OCI-LY7 (cell line): Measurements from ENCODE around the gene STIM1. TPM values are rescaled to one million over a fixed set of nuclear protein-coding genes. Genes with fewer than 3 reads are reported as not detected.

ENCODE experiments used
- BruUV-seq: library from RNA; stranded (reverse); fragments of 400-500 nt; replicated peaks from 2 replicates; lab custom pipeline; 2021; lab: Mats Ljungman, UMichigan
- CTCF ChIA-PET: fragments of 300-600 bp; sonication (Branson Sonifier 250); formaldehyde crosslinking; loops from one replicate; lab custom pipeline; 2022; ENCODE audit warnings: antibody characterized with exemption; ENCODE audit not compliant: unreplicated experiment; lab: Charles Lee
- POLR2A ChIA-PET: fragments of 300-600 bp; sonication (Branson Sonifier 250); formaldehyde crosslinking; loops from one replicate; lab custom pipeline; 2022; ENCODE audit warnings: antibody characterized with exemption; lab: Charles Lee
- DNase-seq: peaks from one replicate; pipeline ENCODE4 v3.0.0-alpha.2; 2015; ENCODE audit warnings: low spot score
- H2AFZ ChIP-seq: fragments of 200-600 bp; sonication (generic), shearing (Covaris generic); 2 replicates; pipeline ENCODE4 v1.6.1; 2014; ENCODE audit warnings: mild to moderate bottlenecking, antibody characterized with exemption, low read length, moderate library complexity
- H3K27ac ChIP-seq: fragments of 200-600 bp; sonication (generic); 2 replicates; pipeline ENCODE4 v1.5.1; 2014; ENCODE audit warnings: mixed run types, low read depth, mild to moderate bottlenecking, moderate library complexity, low read length, inconsistent platforms; ENCODE audit not compliant: poor library complexity, severe bottlenecking
- H3K36me3 ChIP-seq: fragments of 200-600 bp; sonication (generic); 2 replicates; pipeline ENCODE4 v1.6.1; 2014; ENCODE audit warnings: mild to moderate bottlenecking, antibody characterized with exemption, low read length, moderate library complexity, mixed read lengths; ENCODE audit not compliant: insufficient read depth
- H3K4me1 ChIP-seq: fragments of 200-600 bp; sonication (generic); 2 replicates; pipeline ENCODE4 v1.5.1; 2014; ENCODE audit warnings: mild to moderate bottlenecking, low read length; ENCODE audit not compliant: insufficient read depth, poor library complexity, severe bottlenecking
- H3K4me2 ChIP-seq: fragments of 200-600 bp; sonication (generic); 2 replicates; pipeline ENCODE4 v1.6.1; 2014; ENCODE audit warnings: mild to moderate bottlenecking, low read length
- H3K4me3 ChIP-seq: fragments of 200-600 bp; sonication (generic); 2 replicates; pipeline ENCODE4 v1.5.1; 2014; ENCODE audit warnings: mild to moderate bottlenecking, low read depth, low read length; ENCODE audit not compliant: poor library complexity, severe bottlenecking
- H3K79me2 ChIP-seq: fragments of 200-600 bp; sonication (generic); 2 replicates; pipeline ENCODE4 v1.6.1; 2016; ENCODE audit warnings: low read depth, mild to moderate bottlenecking, low read length, moderate library complexity, mixed read lengths; ENCODE audit not compliant: insufficient read depth
- H3K9me2 ChIP-seq: fragments of 200-600 bp; sonication (generic); 2 replicates; pipeline ENCODE4 v1.6.1; 2016; ENCODE audit warnings: mild to moderate bottlenecking, low read length, mixed read lengths; ENCODE audit not compliant: insufficient read depth
- H3K9me3 ChIP-seq: fragments of 200-600 bp; sonication (generic); 2 replicates; pipeline ENCODE4 v1.6.1; 2014; ENCODE audit warnings: mild to moderate bottlenecking, mixed run types, low read length, mixed read lengths
- H4K20me1 ChIP-seq: fragments of 200-600 bp; sonication (generic); 2 replicates; pipeline ENCODE4 v1.6.1; 2014; ENCODE audit warnings: mild to moderate bottlenecking, antibody characterized with exemption, low read length, moderate library complexity, mixed read lengths; ENCODE audit not compliant: insufficient read depth
- CTCF ChIP-seq: fragments of 200-600 bp; sonication (generic); conservative IDR thresholded peaks from 2 replicates; pipeline ENCODE4 v1.5.1; 2014; ENCODE audit warnings: mild to moderate bottlenecking, antibody characterized with exemption, low read length, moderate library complexity, mixed read lengths
- EZH2phosphoT487 ChIP-seq: fragments of 200-600 bp; sonication (generic); IDR thresholded peaks from 2 replicates; pipeline ENCODE4 v1.6.1; 2018; ENCODE audit warnings: low read depth, borderline replicate concordance, mild to moderate bottlenecking, mixed run types, antibody characterized with exemption, low read length, moderate library complexity, mixed read lengths
- intact Hi-C: fragments of 100-400 bp; cut with micrococcal nuclease; formaldehyde crosslinking; loops from one replicate; pipeline ENCODE4 v1.10.0; 2022; ENCODE audit not compliant: unreplicated experiment
- total RNA-seq, 2 experiments: library from RNA; depleted of rRNA in 1 of 2; stranded (reverse); fragments of >200 nt in 1 of 2; shearing (Covaris generic) in 1 of 2; gene quantifications; 2 replicates each; pipeline ENCODE4 v1.2.3, GENCODE V29; 2014 to 2022

The STIM1 gene
- total RNA-seq, 2 experiments from 2014 or later, result 21.0 to 49.1 TPM

DNA sequence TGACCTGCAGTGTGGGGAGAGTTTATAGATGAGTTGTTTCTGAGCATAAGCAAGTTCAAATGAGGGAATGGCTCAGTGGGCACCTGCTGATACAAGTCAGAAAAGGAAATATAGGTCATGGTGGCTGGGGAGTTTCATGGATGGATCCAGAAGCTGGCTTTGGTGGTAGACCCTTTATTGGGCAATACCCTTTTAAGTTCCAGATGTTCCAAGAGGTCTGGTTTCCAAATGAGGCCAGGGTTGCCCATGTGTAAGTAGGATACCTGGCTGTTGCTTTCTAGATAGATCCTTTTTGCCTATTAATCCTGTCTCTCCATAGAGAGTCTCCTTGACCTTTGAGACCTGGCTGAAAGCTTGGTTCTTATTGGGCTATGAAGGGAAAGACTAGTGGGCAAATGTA lies 2.2 kb downstream of the STIM1 start:
- TF ChIP-seq EZH2phosphoT487 (no peak), CTCF (no peak)
- H3K79me2 ChIP-seq, result peaks cover 69% of the 10 kb centered on the region
- no TSS peak for BruUV-seq

GRCh38 chr11:3859373-3859881 lies 4.0 kb downstream of the STIM1 start:
- H3K4me3 ChIP-seq, result peak overlapping the region; percentile 81
- H3K9me2 ChIP-seq, result no peaks in the 10 kb centered on the region
- peak overlapping the region; percentile 62 for H3K27ac ChIP-seq
- no TSS peak for BruUV-seq
- ChIA-PET POLR2A (interaction anchor here (0.6 to 2.6 kb wide), 13 partner anchors 9 to 213 kb away, joined by 3 to 15 read pairs (median 6); partner anchors contain the start of gene RHOG), CTCF (interaction anchor here (1.2 to 1.9 kb wide), 3 partner anchors 12 to 236 kb away, joined by 3 to 4 read pairs (median 4); no protein-coding TSS in a partner anchor)
- H3K79me2 ChIP-seq, result peaks cover 82% of the 10 kb centered on the region
- DNase-seq, result peak; percentile 76
- H3K4me1 ChIP-seq, result peaks cover 72% of the 10 kb centered on the region
- no peak for TF ChIP-seq EZH2phosphoT487
- TF ChIP-seq CTCF, result no peak
- no peaks in the 10 kb centered on the region for H4K20me1 ChIP-seq
- H2AFZ ChIP-seq, result peak overlapping the region; percentile 2; the same call in 1 of the 2 replicates
- no peaks in the 10 kb centered on the region; the same call in 1 of the 2 replicates for H3K36me3 ChIP-seq
- peak overlapping the region; percentile 96 for H3K4me2 ChIP-seq
- no peaks in the 10 kb centered on the region for H3K9me3 ChIP-seq
- intact Hi-C loops, result loop anchor here (10.0 kb wide), 1 partner anchor 125 kb away; no protein-coding TSS in a partner anchor

More for the DNA sequence above, 2.2 kb downstream of the STIM1 start:
- intact Hi-C loops, result loop anchor here (10.0 kb wide), 1 partner anchor 127 kb away; no protein-coding TSS in a partner anchor
- Histone ChIP-seq H3K4me3 (peak overlapping the region; percentile 81), H4K20me1 (no peaks in the 10 kb centered on the region), H2AFZ (no peak overlapping the region), H3K4me1 (peaks cover 82% of the 10 kb centered on the region), H3K9me3 (no peaks in the 10 kb centered on the region), H3K36me3 (no peaks in the 10 kb centered on the region; the same call in 1 of the 2 replicates), H3K9me2 (no peaks in the 10 kb centered on the region), H3K27ac (peak overlapping the region; percentile 62), H3K4me2 (peak overlapping the region; percentile 96)
- ChIA-PET CTCF (interaction anchor here (0.5 to 1.2 kb wide), 3 partner anchors 17 to 44 kb away, joined by 3 to 13 read pairs (median 3); partner anchors contain the start of gene RHOG), POLR2A (interaction anchor here (0.7 to 2.6 kb wide), 6 partner anchors 11 to 90 kb away, joined by 3 to 9 read pairs (median 4); no protein-coding TSS in a partner anchor)
- DNase-seq, result no peak
